HEK293 (cell line): ENCODE measurements around the gene C19orf38.
A peak's percentile ranks its signal among the peaks of the same experiment; 100 is the strongest.

Experiments used
- CTCF ChIA-PET: fragments of 350-600 bp; formaldehyde crosslinking; extraction: SDS; loops from one replicate; lab custom pipeline; 2021; ENCODE audit warnings: antibody characterized with exemption; lab: Yijun Ruan, JAX
- POLR2A ChIA-PET: fragments of 300-600 bp; formaldehyde crosslinking; extraction: SDS; loops from one replicate; lab custom pipeline; 2020; ENCODE audit warnings: antibody characterized with exemption, inconsistent platforms; lab: Yijun Ruan, JAX
- H3K27ac ChIP-seq: fragments of 200-500 bp; sonication (Bioruptor generic); 2 replicates; pipeline ENCODE4 v1.5.1; 2014; ENCODE audit warnings: low read depth, low read length, control low read depth, inconsistent platforms; ENCODE audit errors: extremely low read depth
- H3K36me3 ChIP-seq, 2 experiments: fragments of 200-500 bp in 1 of 2; sonication (Bioruptor generic) in 1 of 2; 1 replicate in 1 of 2; 2 replicates in 1 of 2; pipeline ENCODE4 v1.5.1; 2014 to 2017; ENCODE audit warnings: inconsistent platforms in 2 of 2, low read length in 2 of 2; ENCODE audit not compliant: control insufficient read depth in 2 of 2, insufficient read depth in 1 of 2
- H3K4me1 ChIP-seq: fragments of 200-500 bp; sonication (Bioruptor generic); 2 replicates; pipeline ENCODE4 v1.5.1; 2014; ENCODE audit warnings: mild to moderate bottlenecking, low read length, inconsistent platforms; ENCODE audit not compliant: control insufficient read depth, insufficient read depth
- H3K4me3 ChIP-seq: 2 replicates; pipeline ENCODE4 v1.5.1; 2011; ENCODE audit warnings: low read depth, mild to moderate bottlenecking, control low read depth, low read length, moderate library complexity
- H3K9me3 ChIP-seq: fragments of 200-500 bp; sonication (Bioruptor generic); 2 replicates; pipeline ENCODE4 v1.5.1; 2014; ENCODE audit warnings: low read depth, low read length, inconsistent platforms; ENCODE audit not compliant: control insufficient read depth, insufficient read depth
- ATF2 ChIP-seq: fragments of 450-650 bp; formaldehyde crosslinking; IDR thresholded peaks from 2 replicates; pipeline ENCODE4 v1.5.1; 2016; ENCODE audit warnings: missing biosample characterization, missing genetic modification characterization, low read depth
- GLIS1 ChIP-seq: fragments of 450-650 bp; formaldehyde crosslinking; IDR thresholded peaks from 2 replicates; pipeline ENCODE4 v1.5.1; 2016; ENCODE audit warnings: missing biosample characterization, missing genetic modification characterization
- KLF16 ChIP-seq: fragments of 450-650 bp; formaldehyde crosslinking; IDR thresholded peaks from 2 replicates; pipeline ENCODE4 v1.5.1; 2017; ENCODE audit warnings: missing biosample characterization, missing genetic modification characterization
- SETDB1 ChIP-seq: IDR thresholded peaks from one replicate; pipeline ENCODE4 v1.6.1; 2017; ENCODE audit warnings: mild to moderate bottlenecking, low read length, moderate library complexity, mixed read lengths; ENCODE audit not compliant: insufficient read length
- TRIM28 ChIP-seq: IDR thresholded peaks from 2 replicates; pipeline ENCODE4 v1.6.1; 2011; ENCODE audit warnings: low read length, control low read depth, borderline replicate concordance
- ZBTB26 ChIP-seq: fragments of 450-650 bp; formaldehyde crosslinking; optimal IDR thresholded peaks from 2 replicates; pipeline ENCODE3; 2016; ENCODE audit warnings: missing biosample characterization, mild to moderate bottlenecking, missing genetic modification characterization
- ZBTB44 ChIP-seq: fragments of 450-650 bp; IDR thresholded peaks from 2 replicates; pipeline ENCODE4 v1.5.1; 2018; ENCODE audit warnings: missing biosample characterization, mild to moderate bottlenecking, missing genetic modification characterization
- ZNF146 ChIP-seq: fragments of 450-650 bp; formaldehyde crosslinking; IDR thresholded peaks from 2 replicates; pipeline ENCODE4 v1.5.1; 2016; ENCODE audit warnings: missing biosample characterization, missing genetic modification characterization
- ZNF19 ChIP-seq: fragments of 450-650 bp; formaldehyde crosslinking; IDR thresholded peaks from 2 replicates; pipeline ENCODE4; 2016; ENCODE audit warnings: missing biosample characterization, missing genetic modification characterization, low read depth
- ZNF280D ChIP-seq: fragments of 450-650 bp; formaldehyde crosslinking; IDR thresholded peaks from 2 replicates; pipeline ENCODE4 v1.5.1; 2016; ENCODE audit warnings: missing biosample characterization, missing genetic modification characterization
- ZNF302 ChIP-seq: fragments of 450-650 bp; formaldehyde crosslinking; IDR thresholded peaks from 2 replicates; pipeline ENCODE4 v1.5.1; 2016; ENCODE audit warnings: missing biosample characterization, missing genetic modification characterization, low read depth
- ZNF571 ChIP-seq: fragments of 450-650 bp; formaldehyde crosslinking; IDR thresholded peaks from 2 replicates; pipeline ENCODE4 v1.5.0; 2017; ENCODE audit warnings: missing biosample characterization, missing genetic modification characterization
- ZNF596 ChIP-seq: fragments of 450-650 bp; IDR thresholded peaks from 2 replicates; pipeline ENCODE4 v1.5.0; 2018; ENCODE audit warnings: missing biosample characterization, mild to moderate bottlenecking, missing genetic modification characterization, moderate library complexity
- ZNF610 ChIP-seq: fragments of 450-650 bp; formaldehyde crosslinking; IDR thresholded peaks from 2 replicates; pipeline ENCODE4 v1.5.1; 2016; ENCODE audit warnings: missing biosample characterization, missing genetic modification characterization, borderline replicate concordance
- ZNF623 ChIP-seq: fragments of 450-650 bp; formaldehyde crosslinking; IDR thresholded peaks from 2 replicates; pipeline ENCODE4 v1.5.1; 2016; ENCODE audit warnings: missing biosample characterization, missing genetic modification characterization
- ZNF776 ChIP-seq: fragments of 450-650 bp; formaldehyde crosslinking; IDR thresholded peaks from 2 replicates; pipeline ENCODE4 v1.5.0; 2017; ENCODE audit warnings: missing biosample characterization, missing genetic modification characterization, borderline replicate concordance
- ZNF777 ChIP-seq: fragments of 450-650 bp; formaldehyde crosslinking; IDR thresholded peaks from 2 replicates; pipeline ENCODE4 v1.5.1; 2017; ENCODE audit warnings: missing biosample characterization, missing genetic modification characterization, borderline replicate concordance

Gene C19orf38

GRCh38 chr19:10838377-10838776, 9.8 kb upstream of the C19orf38 start (continued):
- TF ChIP-seq ZNF19 (tag by site-specific recombination) (no peak), KLF16 (tag by site-specific recombination) (no peak), ZNF776 (tag by site-specific recombination) (no peak)

- Histone ChIP-seq H3K27ac (no peak overlapping the region), H3K4me3 (no peak overlapping the region), H3K9me3 (no peaks in the 10 kb centered on the region), H3K4me1 (no peaks in the 10 kb centered on the region), H3K36me3 (peaks cover 0 to 6% of the 10 kb centered on the region in 2 experiments; a peak in 1 of 3 replicates)
- ChIA-PET CTCF (interaction anchor here (0.5 to 6.9 kb wide), 5 partner anchors 15 to 1310 kb away, joined by 3 to 80 read pairs (median 6); no protein-coding TSS in a partner anchor), POLR2A (interaction anchor here (0.6 kb wide), 1 partner anchor 31 kb away, joined by 4 read pairs; no protein-coding TSS in a partner anchor)
- peak; percentile 81 for TF ChIP-seq ZNF146 (tag by site-specific recombination)
- TF ChIP-seq ZNF571 (tag by site-specific recombination), result no peak
- TF ChIP-seq GLIS1 (tag by site-specific recombination), result no peak
- TF ChIP-seq ATF2, result no peak
- no peak for TF ChIP-seq ZBTB26
Observed at GRCh38 chr19:10839114-10840050, 8.8 kb upstream of the C19orf38 start.

- Histone ChIP-seq H3K9me3 (no peaks in the 10 kb centered on the region), H3K4me1 (no peaks in the 10 kb centered on the region), H3K27ac (no peak overlapping the region), H3K36me3 (no peaks in the 10 kb centered on the region)
- ChIA-PET CTCF (interaction anchor here (0.7 to 5.6 kb wide), 4 partner anchors 16 to 124 kb away, joined by 4 to 46 read pairs (median 6); no protein-coding TSS in a partner anchor), POLR2A (no interaction called here)
- TF ChIP-seq ZNF777 (tag by site-specific recombination), result no peak
- no peak for TF ChIP-seq ZNF596 (tag by site-specific recombination)
- TF ChIP-seq, all 188 proteins: peak for 0
- H3K4me3 ChIP-seq, result no peak overlapping the region
Observed at GRCh38 chr19:10842788-10843187, 5.4 kb upstream of the C19orf38 start.

GRCh38 chr19:10846500-10847202, 1.6 kb upstream of the C19orf38 start:
- peak; percentile 66; the same call in 1 of the 2 replicates for TF ChIP-seq ZNF610 (tag by site-specific recombination)
- TF ChIP-seq ZNF302 (tag by site-specific recombination), result no peak
- TF ChIP-seq ZNF623 (tag by site-specific recombination), result peak; percentile 89
- no peak for TF ChIP-seq ZBTB44 (tag by site-specific recombination)
- peak; percentile 72; the same call in 1 of the 2 replicates for TF ChIP-seq TRIM28
- TF ChIP-seq ZNF280D (tag by site-specific recombination), result peak; percentile 55
- TF ChIP-seq ZNF19 (tag by site-specific recombination), result no peak
- TF ChIP-seq SETDB1, result peak; percentile 92
- H3K4me1 ChIP-seq, result no peaks in the 10 kb centered on the region
- no peak overlapping the region for H3K4me3 ChIP-seq
- ChIA-PET CTCF (interaction anchor here (0.6 to 5.6 kb wide), 7 partner anchors 8 to 351 kb away, joined by 3 to 46 read pairs (median 5); partner anchors contain the start of gene TMED1), POLR2A (interaction anchor here (1.5 kb wide), 1 partner anchor 11 kb away, joined by 4 read pairs; the partner anchor contains the start of gene TMED1)
- no peaks in the 10 kb centered on the region for H3K9me3 ChIP-seq
- H3K27ac ChIP-seq, result no peak overlapping the region
- H3K36me3 ChIP-seq, result no peaks in the 10 kb centered on the region
